ENCODE data around the gene RPS6KA4.

Gene RPS6KA4

GRCh38 chr11:64352099-64352994, 6.6 kb upstream of the RPS6KA4 start:
- TF ChIP-seq POLR2AphosphoS5 (IDR thresholded peaks at IDR 0.05; ENCODE audit: low read depth, low read length) (no peak), TAF1 (IDR thresholded peaks at IDR 0.05; ENCODE audit: borderline replicate concordance, low read depth, low read length) (no peak), POLR2A (IDR thresholded peaks at IDR 0.05; ENCODE audit: low read depth, low read length) (no peak)
- DNase-seq (ENCODE audit: insufficient read length) = no peak
- no peak for FAIRE-seq

- FAIRE-seq = no peak
- no peak for TF ChIP-seq POLR2AphosphoS5 (IDR thresholded peaks at IDR 0.05; ENCODE audit: low read depth, low read length)
- no peak for TF ChIP-seq TAF1 (IDR thresholded peaks at IDR 0.05; ENCODE audit: borderline replicate concordance, low read depth, low read length)
- no peak; the same call in 1 of the 2 replicates for TF ChIP-seq POLR2A (IDR thresholded peaks at IDR 0.05; ENCODE audit: low read depth, low read length)
Observed at GRCh38 chr11:64352995-64353714, 5.8 kb upstream of the RPS6KA4 start.

GRCh38 chr11:64353715-64354506, 5.1 kb upstream of the RPS6KA4 start:
- FAIRE-seq (no peak), DNase-seq (ENCODE audit: insufficient read length) (no peak)
- TF ChIP-seq POLR2A (IDR thresholded peaks at IDR 0.05; ENCODE audit: low read depth, low read length) (no peak), POLR2AphosphoS5 (IDR thresholded peaks at IDR 0.05; ENCODE audit: low read depth, low read length) (no peak), TAF1 (IDR thresholded peaks at IDR 0.05; ENCODE audit: borderline replicate concordance, low read depth, low read length) (no peak)

More at GRCh38 chr11:64352995-64353714, 5.8 kb upstream of the RPS6KA4 start:
- no peak for DNase-seq (ENCODE audit: insufficient read length)

GRCh38 chr11:64355078-64355940, 3.7 kb upstream of the RPS6KA4 start:
- peak; percentile 72 for DNase-seq (ENCODE audit: insufficient read length)
- peak; percentile 77 for FAIRE-seq

GRCh38 chr11:64356498-64357411, 2.2 kb upstream of the RPS6KA4 start:
- TF ChIP-seq POLR2AphosphoS5 (IDR thresholded peaks at IDR 0.05; ENCODE audit: low read depth, low read length) (no peak), TAF1 (IDR thresholded peaks at IDR 0.05; ENCODE audit: borderline replicate concordance, low read depth, low read length) (no peak), POLR2A (IDR thresholded peaks at IDR 0.05; ENCODE audit: low read depth, low read length) (no peak)
- FAIRE-seq = no peak

More at GRCh38 chr11:64355078-64355940, 3.7 kb upstream of the RPS6KA4 start:
- TF ChIP-seq TAF1 (IDR thresholded peaks at IDR 0.05; ENCODE audit: borderline replicate concordance, low read depth, low read length) (no peak), POLR2A (IDR thresholded peaks at IDR 0.05; ENCODE audit: low read depth, low read length) (no peak), POLR2AphosphoS5 (IDR thresholded peaks at IDR 0.05; ENCODE audit: low read depth, low read length) (no peak)

GRCh38 chr11:64357446-64357845, 1.5 kb upstream of the RPS6KA4 start:
- TF ChIP-seq TAF1 (IDR thresholded peaks at IDR 0.05; ENCODE audit: borderline replicate concordance, low read depth, low read length) = no peak
- no peak for TF ChIP-seq POLR2A (IDR thresholded peaks at IDR 0.05; ENCODE audit: low read depth, low read length)
- no peak for TF ChIP-seq POLR2AphosphoS5 (IDR thresholded peaks at IDR 0.05; ENCODE audit: low read depth, low read length)
- FAIRE-seq (no peak), DNase-seq (ENCODE audit: insufficient read length) (no peak)

More at GRCh38 chr11:64356498-64357411, 2.2 kb upstream of the RPS6KA4 start:
- no peak for DNase-seq (ENCODE audit: insufficient read length)

GRCh38 chr11:64357904-64358535, 942 bp upstream of the RPS6KA4 start:
- FAIRE-seq (no peak), DNase-seq (ENCODE audit: insufficient read length) (peak; percentile 27)
- TF ChIP-seq POLR2AphosphoS5 (IDR thresholded peaks at IDR 0.05; ENCODE audit: low read depth, low read length) (no peak), POLR2A (IDR thresholded peaks at IDR 0.05; ENCODE audit: low read depth, low read length) (no peak), TAF1 (IDR thresholded peaks at IDR 0.05; ENCODE audit: borderline replicate concordance, low read depth, low read length) (no peak)

- FAIRE-seq (no peak), DNase-seq (ENCODE audit: insufficient read length) (peak; percentile 43)
- TF ChIP-seq POLR2AphosphoS5 (IDR thresholded peaks at IDR 0.05; ENCODE audit: low read depth, low read length) (no peak), TAF1 (IDR thresholded peaks at IDR 0.05; ENCODE audit: borderline replicate concordance, low read depth, low read length) (no peak), POLR2A (IDR thresholded peaks at IDR 0.05; ENCODE audit: low read depth, low read length) (no peak)
Observed at GRCh38 chr11:64358536-64358906, 441 bp upstream of the RPS6KA4 start.
